Esophagus muscularis mucosa (tissue), 3 donors: ENCODE results near the gene TM6SF1.
"Not testable (repeated sequence)": the region's sequence is repeated elsewhere in the genome, so short reads cannot be mapped to it uniquely, and the experiment has no call there.

Source experiments
- CTCF ChIP-seq, 3 experiments: fragments of 200-600 bp in 2 of 3; fragments of 450-650 bp in 1 of 3; sonication (generic) in 2 of 3; IDR thresholded peaks; one replicate each; pipeline ENCODE4 v1.5.1; 2017 to 2019; ENCODE audit warnings: antibody characterized with exemption in 3 of 3, mild to moderate bottlenecking in 2 of 3, moderate library complexity in 1 of 3
- POLR2AphosphoS5 ChIP-seq, 2 donors: sonication (generic); formaldehyde crosslinking; IDR thresholded peaks; one replicate each; pipeline ENCODE4 v1.6.1; 2017; ENCODE audit warnings: antibody characterized with exemption in 2 of 2

- not testable (repeated sequence) for TF ChIP-seq CTCF, POLR2AphosphoS5 (IDR thresholded peaks at IDR 0.05)
Observed at GRCh38 chr15:83085864-83086552, 21.4 kb upstream of the TM6SF1 start.
